ENCODE measurements around the gene RNLS.
A peak's percentile ranks its signal among the peaks of the same experiment; 100 is the strongest.
"Not testable (repeated sequence)": the region's sequence is repeated elsewhere in the genome, so short reads cannot be mapped to it uniquely, and the experiment has no call there.

Gene RNLS

DNA sequence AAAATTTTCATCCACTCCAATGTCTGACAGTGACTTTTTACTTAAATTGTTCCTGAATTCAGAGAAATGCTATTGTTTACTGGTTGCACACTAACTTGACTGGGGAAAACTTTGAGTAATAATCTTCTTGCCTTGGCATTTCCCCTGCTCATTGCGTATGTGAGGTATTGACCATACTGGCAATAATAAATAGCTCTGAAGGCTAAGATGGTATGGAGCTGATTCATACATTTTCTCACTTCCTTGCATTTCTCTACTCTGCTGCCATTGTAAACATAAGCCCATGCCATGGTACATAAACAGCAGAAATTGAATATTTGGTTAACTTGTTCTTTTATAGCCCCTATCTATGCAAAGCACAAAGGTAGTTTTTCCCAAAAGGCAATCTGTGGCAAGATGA, 290.0 kb downstream of the RNLS start:
- DNase-seq (ENCODE audit: low spot score) = no peak

DNA sequence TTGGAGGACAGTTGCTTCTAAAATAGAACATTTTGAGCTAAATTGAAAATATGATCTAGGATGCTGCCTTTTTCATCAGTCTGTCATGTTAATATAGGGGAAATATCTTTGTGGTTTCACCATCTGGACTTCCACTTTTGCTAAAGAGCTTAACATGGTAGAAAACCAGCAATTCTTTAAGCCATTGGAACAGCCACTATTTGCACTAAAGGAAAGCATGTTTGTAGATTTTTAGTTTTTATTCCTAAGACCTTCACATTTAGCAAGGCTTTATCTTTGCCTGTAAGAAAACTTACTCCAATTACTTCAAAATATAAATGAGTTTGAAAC, 291.0 kb downstream of the RNLS start:
- DNase-seq (ENCODE audit: low spot score) = no peak

DNA sequence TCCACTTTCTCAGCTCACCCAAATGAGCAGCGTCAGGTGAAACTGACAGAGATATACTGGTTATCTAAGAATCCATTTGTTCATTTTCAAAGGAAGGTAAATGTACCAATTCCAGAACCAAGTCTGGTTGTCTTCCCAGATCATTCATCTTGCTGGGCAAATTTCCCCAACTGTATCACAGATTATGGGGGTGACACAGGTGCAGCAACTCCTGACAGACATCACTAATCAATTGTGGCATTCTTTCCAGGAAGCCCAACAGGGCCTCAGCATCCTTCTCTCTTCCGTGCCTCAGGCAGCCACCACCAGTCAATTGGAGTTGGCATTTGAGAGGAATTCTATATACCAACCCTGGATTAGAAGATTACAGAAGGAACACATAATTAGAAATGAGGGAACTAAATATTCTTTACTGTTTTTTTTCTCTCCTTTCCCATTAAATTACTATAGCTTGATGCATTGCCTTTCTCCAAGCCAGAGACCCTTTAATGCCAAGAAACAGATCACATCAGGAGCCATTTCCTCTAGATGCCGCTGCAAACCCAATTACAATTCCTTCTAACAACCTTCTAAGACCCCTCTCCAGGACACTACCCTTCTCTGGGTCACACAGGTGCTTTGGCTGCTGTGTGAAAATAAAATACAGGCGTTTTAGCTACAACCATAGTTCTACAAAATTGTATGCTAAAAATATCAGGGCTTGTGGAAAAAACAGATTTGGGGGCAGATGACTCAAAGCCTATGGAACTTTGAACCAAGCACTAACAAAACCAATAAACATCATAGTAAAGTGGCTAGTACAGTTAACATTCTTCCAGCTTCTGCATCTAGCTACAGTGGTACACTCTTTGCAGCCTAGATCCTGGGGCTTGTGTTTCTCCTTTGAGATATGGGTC, 291.6 kb downstream of the RNLS start:
- no peak for DNase-seq (ENCODE audit: low spot score)

DNA sequence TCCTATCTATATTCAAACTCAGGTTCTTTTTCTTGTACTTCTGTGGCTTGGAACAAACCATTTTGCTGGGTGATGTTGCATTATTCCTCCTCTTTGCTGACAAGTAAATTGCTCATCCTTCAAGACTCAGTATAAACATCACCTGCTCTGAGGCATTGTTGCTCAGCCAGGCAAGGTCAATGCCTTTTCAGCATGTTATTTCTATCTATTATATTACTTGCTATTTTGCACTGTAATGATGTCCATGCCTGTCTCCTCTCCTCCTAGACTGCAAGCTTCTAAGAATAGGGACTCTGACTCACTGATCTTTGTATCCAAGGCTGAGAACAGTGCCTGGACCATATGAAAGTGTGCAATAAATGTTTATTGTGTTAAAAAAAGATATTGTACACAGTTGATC, 293.8 kb downstream of the RNLS start:
- DNase-seq (ENCODE audit: low spot score) = no peak

DNA sequence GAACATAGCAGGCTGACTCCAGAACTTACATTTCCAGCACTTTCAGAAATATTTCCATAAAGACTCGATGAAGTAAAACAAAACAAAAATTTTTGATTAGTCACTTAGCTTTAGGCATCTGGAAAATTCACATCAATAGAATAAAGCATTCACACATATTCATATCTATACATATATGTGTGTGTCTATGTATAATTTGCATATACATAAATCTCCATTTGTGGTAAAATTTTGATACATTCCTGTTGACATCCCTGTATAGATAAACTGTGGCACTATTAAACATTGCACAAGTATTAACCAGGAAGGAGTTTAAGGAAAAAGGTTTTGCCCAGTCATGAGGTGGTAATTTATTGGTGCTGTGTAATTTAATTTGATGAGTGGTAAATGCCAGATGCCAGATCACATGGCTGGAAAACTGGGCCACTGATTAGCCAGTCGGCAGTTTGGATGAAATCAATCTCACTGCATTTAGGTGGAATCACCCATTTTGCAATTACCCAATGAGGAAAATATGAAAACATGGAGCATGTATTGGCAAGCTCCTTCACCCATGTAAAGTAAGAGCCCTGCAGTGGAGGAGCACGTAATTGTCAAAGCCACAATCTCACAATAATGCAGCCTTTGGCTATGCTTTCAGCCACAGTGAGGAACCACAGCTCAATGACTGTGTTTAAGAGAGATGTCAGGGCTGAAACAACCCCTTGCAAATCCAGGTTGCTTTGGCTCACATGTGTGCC, 294.6 kb downstream of the RNLS start:
- no peak for DNase-seq (ENCODE audit: low spot score)

DNA sequence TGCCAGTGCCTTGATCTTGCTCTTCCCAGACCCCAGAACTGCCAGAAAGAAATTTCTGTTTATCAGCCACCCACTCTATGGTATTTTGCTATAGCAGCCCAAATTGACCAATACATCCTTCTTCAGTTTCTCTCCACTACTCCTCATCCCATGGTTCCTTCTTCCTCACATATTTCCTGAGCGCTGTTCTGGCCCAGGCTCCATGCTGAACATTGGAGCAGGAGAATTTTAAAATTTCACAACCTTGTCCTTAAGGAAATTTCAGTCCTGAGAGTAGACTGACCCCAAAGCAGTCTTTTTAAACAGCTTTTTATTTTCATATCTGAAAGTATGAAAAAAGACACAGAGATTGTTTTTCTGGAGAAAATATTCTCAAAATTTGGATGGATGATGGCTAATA, 297.1 kb downstream of the RNLS start:
- no peak for DNase-seq (ENCODE audit: low spot score)

DNA sequence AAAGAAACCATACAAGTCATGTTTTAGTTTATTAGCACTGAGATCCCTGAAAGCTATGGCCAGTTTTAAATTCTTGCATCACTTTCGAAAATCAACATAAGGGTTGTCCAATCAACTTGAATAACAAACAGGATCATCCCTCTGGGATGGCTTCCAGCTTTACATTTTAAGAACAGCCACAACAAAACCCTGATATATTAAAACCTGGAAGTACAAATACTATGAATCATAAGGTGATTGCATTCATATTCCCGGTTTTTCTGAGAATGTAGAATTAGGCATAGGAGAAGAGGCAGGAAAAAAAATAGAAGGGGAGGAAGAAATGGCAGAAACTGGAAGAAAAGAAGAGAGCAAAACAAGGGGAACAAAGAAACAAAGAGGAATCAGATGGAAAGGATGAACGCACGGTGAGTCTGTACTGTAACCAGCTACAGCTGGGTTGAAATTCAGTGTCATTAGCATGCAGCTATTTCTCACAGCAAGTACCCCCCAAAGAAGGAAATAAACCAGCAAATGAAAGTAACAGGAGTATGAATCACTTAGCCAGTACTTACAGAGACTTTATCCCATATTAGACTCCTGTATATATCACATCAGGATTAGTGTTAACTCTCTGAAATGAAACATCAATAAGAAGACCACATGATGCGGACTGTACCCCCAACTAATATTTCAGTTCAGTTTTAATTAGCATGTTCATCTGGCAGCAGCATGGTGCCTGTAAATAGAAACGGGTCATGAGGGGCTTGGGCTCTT, 301.3 kb downstream of the RNLS start:
- peak; percentile 41 for DNase-seq (ENCODE audit: low spot score)

DNA sequence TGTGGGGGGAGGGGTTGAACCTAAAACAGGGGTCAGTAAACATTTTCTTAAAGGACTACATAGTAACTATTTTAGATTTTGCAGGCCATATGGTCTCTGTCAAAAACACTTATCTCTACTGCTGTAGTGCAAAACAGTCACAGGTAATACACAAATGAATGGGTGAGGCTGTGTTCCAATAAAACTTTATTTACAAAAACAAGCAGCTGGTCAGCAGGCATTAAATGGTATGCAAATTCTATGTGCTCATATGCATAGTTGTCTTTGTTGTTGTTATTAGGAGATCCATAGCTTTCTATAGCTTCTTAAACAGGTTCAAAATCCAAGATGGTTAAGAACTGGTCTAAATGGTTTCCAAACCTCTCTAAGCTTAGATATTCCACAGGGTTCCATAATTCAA, 302.6 kb downstream of the RNLS start:
- no peak for DNase-seq (ENCODE audit: low spot score)

DNA sequence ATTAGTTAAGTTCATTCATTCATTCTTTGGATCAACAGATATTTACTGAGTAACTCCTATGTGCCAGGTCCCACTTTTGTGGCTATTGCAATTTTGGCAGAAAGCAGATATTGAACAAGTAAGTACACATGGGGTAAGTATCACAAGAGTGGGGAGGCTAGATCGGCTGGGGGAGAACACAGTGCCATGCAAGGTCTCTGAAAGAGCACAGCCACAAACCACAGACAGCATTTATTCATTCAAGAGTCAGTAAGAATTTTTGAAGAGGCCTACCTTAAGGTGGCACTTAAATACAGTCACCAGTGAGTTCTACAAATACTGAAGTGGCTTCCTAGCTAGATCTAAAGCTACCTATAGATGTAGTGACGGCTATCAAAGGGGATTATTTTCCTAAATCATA, 304.2 kb downstream of the RNLS start:
- no peak for DNase-seq (ENCODE audit: low spot score)

DNA sequence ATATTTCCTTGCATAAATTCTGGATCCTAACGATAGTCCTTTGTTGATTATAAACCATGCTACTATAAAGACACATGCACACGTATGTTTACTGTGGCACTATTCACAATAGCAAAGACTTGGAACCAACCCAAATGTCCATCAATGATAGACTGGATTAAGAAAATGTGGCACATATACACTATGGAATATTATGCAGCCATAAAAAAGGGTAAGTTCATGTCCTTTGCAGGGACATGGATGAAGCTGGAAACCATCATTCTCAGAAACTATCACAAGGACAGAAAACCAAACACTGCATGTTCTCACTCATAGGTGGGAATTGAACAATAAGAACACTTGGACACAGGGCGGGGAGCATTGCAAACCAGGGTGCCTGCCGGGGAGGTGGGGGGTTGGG, 306.2 kb downstream of the RNLS start:
- not testable (repeated sequence) for DNase-seq (ENCODE audit: low spot score)

DNA sequence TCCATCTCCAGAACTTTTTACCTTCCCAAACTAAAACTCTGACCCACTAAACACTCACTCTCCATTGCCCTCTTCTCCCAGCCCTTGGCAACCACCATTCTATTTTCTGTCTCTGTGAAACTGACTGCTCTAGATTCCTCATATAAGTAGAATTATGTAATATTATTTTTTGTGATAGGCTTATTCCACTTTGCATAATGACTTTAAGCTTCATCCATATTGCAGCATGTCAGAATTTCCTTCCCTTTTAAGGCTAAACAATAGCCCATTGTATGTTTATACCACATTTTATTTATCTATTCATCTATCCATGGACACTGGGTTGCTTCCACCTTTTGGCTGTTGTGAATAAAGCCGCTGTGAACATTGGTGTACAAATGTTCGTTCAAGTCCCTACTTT, 308.8 kb downstream of the RNLS start:
- DNase-seq (ENCODE audit: low spot score) = no peak

DNA sequence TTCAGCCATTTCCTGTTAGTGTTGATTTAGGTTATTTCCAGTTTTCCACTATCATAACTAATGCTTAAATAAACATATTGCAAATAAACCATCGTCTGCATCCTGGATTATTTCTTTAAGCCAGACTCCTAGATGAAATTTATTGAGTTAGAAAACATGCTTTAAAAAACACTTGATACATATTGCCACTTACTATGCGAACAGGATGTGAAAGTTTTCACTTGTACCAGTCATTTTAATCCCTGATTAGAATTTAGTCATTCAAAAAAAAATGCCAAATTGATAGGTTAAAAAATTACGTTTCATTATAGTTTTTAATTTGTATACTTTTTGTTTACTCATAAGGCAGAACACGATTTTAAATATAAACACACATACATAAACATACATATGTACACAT, 309.6 kb downstream of the RNLS start:
- DNase-seq (ENCODE audit: low spot score) = no peak

DNA sequence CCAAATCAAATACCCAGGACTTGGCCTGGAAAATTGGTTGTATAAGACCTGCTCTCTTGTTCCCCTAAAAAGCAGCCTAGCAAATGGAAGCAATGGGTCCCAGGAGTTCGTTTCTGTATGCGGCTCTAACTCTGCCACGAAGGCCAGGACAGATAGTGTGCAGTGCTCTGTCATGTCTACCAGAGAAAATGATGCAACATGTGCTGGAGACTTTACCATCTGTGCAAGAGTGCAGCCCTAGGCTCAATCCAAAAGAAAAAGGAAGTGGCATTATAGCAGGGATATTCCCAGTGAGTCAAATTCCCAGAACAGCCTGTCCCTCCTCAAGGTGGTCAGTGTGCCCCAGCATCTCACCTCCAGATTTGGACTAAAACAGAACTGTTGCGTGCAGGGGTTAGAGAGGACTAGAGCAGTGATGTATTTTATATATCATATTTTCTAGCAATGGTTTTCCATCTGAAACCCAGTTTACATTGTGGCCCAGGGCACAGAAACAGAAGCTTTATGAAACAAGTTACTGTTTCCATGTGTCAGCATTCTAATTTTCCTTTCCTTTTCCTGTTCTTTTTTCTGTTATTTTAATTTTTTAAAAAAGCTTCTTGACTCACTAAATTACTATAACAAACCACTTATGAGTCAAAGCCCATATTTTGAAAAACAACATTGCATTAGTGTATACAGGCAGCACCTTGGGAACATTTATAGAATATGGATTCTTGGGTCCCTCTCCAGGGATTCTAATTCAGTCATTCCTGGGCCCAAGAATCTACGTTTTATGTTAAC, 311.2 kb downstream of the RNLS start:
- peak; percentile 13 for DNase-seq (ENCODE audit: low spot score)

DNA sequence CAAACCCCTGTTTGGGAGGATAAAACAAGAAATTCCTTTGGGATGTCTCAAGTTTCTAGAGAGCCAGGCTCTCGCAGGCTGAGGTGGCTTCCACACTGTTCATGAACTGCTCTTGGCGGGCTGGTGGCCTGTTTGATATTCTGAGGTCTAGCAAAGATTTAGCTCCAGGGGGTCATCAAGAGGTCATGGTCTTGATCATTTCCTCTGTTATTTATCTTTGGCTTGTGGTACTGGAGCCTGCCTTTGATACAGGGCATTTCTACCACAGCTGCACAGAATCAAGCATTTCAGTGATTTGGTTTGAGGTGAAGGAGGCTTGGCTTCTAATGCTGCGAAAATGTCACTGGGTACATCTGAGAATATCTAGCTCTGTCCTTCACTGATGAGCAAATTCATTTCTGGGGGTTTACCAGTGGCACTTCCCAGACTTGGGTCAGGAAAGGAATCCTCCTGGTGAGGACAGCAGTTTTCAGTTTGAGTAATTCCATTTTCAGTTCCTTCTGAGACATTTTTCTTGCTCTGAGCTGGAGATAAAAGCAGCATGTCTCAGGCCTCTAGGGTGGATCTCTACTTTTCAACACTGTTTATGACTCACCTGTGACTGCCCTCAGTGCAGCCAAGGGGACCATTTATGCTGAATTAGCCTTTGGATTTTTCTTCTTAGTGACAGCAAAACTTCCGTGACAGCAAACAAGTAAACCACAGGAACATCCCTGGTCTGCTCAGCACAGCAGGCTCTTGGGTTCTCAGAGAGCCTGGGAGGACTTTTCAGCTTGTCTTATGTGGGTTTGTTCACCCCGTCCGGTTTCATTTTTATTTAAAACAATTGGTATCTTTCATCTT, 312.0 kb downstream of the RNLS start:
- peak; percentile 48 for DNase-seq (ENCODE audit: low spot score)

DNA sequence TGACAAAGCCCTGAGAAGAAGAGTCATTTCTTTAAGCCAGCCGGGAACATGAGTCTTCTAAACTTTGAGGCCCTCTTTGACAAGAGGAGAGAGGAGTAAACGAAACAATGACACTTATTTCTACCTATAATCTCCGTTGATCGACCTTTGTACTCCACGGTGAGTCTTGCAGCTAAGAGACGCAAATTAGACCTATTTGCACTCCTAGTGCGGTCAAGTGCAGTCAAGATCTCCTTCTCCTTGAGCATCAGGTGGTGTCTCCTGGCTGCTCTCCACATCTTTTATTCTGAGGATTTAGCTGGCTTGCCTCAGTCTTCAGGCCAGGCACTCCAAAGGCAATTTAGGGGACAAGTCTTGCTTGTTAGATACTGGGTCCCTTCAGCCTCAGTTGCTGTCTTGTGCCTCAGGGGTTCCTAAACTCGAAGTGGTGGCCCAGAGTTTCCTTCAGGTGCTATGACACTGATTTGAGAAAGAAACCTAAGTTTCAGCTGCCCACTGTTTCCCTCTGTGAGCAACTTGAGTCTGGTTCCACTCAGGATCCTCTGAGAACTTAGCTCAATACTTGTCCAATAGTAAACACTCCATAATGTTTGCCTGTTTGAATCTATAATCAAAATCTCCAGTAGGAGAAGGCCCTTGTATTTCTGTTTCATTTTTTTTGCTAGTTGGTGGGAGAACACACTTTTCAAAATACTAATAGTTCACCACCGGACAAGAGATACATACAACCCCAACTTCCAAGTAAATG, 312.9 kb downstream of the RNLS start:
- DNase-seq (ENCODE audit: low spot score) = no peak

DNA sequence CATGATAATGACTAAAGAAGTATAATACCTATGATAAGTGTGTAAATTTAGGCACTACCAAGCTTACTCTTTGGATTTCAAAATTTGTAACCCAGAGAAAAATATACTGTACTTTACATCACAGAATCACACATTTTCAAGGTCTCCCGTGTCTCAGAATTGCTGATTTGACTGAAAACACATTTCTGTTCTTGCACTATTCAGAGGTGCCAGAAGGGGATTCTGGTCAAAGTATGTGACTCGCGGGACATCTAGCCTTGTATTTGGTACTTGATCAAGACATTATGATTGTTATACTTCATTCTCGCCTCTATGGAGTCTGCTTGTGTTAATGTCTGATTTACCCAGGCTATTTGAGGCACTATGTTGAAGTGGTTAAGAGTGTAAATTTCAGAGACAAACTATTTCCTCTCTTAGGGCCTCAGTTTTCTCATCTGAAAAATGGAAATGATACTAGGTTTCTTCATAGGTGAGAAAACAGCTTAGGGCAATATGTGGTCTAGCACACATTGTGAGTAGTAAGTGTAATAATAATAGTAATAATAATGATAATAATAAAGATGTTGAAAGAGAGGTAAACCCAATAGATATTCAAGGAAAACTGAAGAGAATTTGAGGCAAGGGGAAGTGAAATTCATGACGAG, 320.4 kb downstream of the RNLS start:
- DNase-seq (ENCODE audit: low spot score) = no peak

DNA sequence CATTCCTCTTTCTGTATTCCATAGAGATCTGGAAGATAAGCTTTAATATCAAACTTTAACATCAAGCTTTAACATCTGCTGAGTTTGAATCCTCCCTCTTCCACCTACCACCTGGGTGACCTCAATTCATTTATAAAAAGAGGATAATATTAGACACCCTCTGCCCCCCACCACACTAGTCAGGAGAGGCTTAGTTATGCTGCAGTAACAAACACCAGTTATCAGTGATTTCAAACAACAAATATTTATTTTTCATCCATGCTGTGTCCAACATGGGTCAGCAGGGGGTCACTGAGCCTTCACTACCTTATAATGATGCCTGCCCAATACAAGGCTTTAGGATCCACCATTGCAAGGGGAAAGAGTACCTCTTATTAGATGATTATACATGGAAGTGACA, 322.0 kb downstream of the RNLS start:
- DNase-seq (ENCODE audit: low spot score) = no peak

DNA sequence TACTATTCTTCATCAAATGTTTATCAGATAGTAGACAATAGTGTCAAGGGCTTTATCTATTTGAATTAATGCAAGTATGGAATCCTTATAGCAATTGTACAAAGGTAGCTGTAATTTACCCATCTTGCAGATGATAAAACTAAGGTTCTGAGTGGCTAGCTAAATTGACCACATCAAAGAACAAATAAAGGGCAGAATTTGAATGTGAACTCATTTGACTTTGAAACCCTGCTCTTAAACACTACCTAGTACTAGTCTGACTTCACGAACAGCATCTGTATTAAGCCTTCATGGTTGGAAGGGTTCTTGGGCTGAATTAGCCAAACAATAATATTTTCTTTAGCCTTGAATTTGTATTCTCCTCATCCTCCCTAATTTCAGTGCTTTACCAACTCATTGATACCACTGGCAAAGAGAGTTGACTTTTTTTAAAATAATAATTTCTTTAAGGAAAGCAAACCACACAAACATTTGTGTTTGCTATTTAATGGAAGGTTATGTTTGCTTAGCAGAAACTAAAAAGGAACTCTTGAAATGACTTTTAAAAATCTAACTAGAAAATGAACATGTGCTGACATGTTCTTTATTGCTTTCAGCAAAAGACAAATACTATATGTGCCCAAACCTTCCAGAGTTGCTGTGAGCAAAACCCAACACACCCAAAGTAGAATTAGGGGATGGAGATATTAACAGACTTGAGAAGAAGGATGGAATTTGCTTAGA, 322.6 kb downstream of the RNLS start:
- no peak for DNase-seq (ENCODE audit: low spot score)

DNA sequence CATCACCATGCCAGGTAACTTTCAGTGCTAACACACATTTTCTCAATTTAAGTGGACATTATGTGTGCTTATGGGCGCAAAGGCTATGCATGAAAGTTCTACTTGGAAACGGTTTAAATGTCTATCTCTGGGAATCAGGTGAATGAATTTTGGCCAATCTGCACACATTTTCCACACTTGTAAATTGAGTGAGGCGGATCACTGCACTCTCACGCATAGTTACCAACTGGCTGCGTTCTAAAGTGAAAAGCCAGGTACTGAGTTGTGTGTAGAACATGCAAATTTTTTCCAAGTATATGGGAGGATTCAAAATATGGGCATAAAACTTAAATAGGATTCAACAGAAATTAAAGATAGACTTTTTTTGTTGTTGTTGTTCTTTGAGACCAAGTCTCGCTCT, 323.7 kb downstream of the RNLS start:
- DNase-seq (ENCODE audit: low spot score) = no peak

Data from GM03348 (cell line).